Pulmonary artery endothelial cell (primary cell): ENCODE measurements around the gene GPD1. TPM values are rescaled to one million over a fixed set of nuclear protein-coding genes. Genes with fewer than 3 reads are reported as not detected.

ENCODE experiments used
- DNase-seq: peaks from one replicate; pipeline ENCODE4 v3.0.0-alpha.2; 2011; ENCODE audit warnings: low read depth, low spot score
- total RNA-seq: library from RNA; depleted of rRNA; stranded (reverse); fragments of >200 nt; gene quantifications from 2 replicates; pipeline ENCODE4 v1.2.3, GENCODE V29; 2014

Gene GPD1
- total RNA-seq, 1 donor from 2014 or later, result not detected

- DNase-seq, result no peak
Observed at GRCh38 chr12:50100561-50100960, 3.2 kb upstream of the GPD1 start.

GRCh38 chr12:50101663-50102062 lies 2.1 kb upstream of the GPD1 start:
- DNase-seq, result no peak

- DNase-seq, result no peak
Observed at GRCh38 chr12:50102131-50102531, 1.7 kb upstream of the GPD1 start.

GRCh38 chr12:50102646-50103309 lies 1.0 kb upstream of the GPD1 start:
- DNase-seq, result no peak

GRCh38 chr12:50103351-50103750 lies 457 bp upstream of the GPD1 start:
- DNase-seq, result no peak

- DNase-seq, result no peak
Observed at GRCh38 chr12:50104417-50105366, 884 bp downstream of the GPD1 start.

GRCh38 chr12:50105913-50106450 lies 2.2 kb downstream of the GPD1 start:
- DNase-seq, result no peak

GRCh38 chr12:50106907-50107306 lies 3.1 kb downstream of the GPD1 start:
- no peak for DNase-seq

GRCh38 chr12:50107416-50108268 lies 3.8 kb downstream of the GPD1 start:
- DNase-seq, result no peak

- DNase-seq, result no peak
Observed at GRCh38 chr12:50109319-50109718, 5.5 kb downstream of the GPD1 start.

- DNase-seq, result no peak
Observed at GRCh38 chr12:50110127-50110761, 6.4 kb downstream of the GPD1 start.

GRCh38 chr12:50110762-50111351 lies 7.0 kb downstream of the GPD1 start:
- DNase-seq, result no peak

GRCh38 chr12:50111395-50111692 lies 7.5 kb downstream of the GPD1 start:
- no peak for DNase-seq

- DNase-seq, result peak; percentile 98
Observed at GRCh38 chr12:50111693-50112455, 8.1 kb downstream of the GPD1 start, which contains the start of gene COX14. TSS of gene COX14 (plus strand) at chr12:50112236. CDS start at chr12:50120044, 7,808 bp downstream.

GRCh38 chr12:50112456-50113218 lies 8.8 kb downstream of the GPD1 start:
- no peak for DNase-seq

GRCh38 chr12:50117057-50117622 lies 13.3 kb downstream of the GPD1 start:
- no peak for DNase-seq

GRCh38 chr12:50119387-50119786 lies 15.6 kb downstream of the GPD1 start:
- DNase-seq, result no peak

GRCh38 chr12:50120521-50120920 lies 16.7 kb downstream of the GPD1 start:
- DNase-seq, result no peak

GRCh38 chr12:50120953-50121352 lies 17.1 kb downstream of the GPD1 start:
- no peak for DNase-seq
